ENCODE measurements around the gene APOL6. TPM values are rescaled to one million over a fixed set of nuclear protein-coding genes. Genes with fewer than 3 reads are reported as not detected.
A peak's percentile ranks its signal among the peaks of the same experiment; 100 is the strongest.
"Not testable (repeated sequence)": the region's sequence is repeated elsewhere in the genome, so short reads cannot be mapped to it uniquely, and the experiment has no call there.

APOL6 gene
- total and polyA plus RNA-seq, 2 experiments from 2014 or later = 2.7 to 19.6 TPM

- no peaks in the 10 kb centered on the region for H3K36me3 ChIP-seq (replicated peaks; ENCODE audit: insufficient read depth, low read depth)
- no peaks in the 10 kb centered on the region for H3K9me2 ChIP-seq (replicated peaks; ENCODE audit: insufficient read depth)
- peak; percentile 35 for DNase-seq (ENCODE audit: low spot score)
- H3K27ac ChIP-seq = no peak overlapping the region
- TF ChIP-seq, protein P1, sequence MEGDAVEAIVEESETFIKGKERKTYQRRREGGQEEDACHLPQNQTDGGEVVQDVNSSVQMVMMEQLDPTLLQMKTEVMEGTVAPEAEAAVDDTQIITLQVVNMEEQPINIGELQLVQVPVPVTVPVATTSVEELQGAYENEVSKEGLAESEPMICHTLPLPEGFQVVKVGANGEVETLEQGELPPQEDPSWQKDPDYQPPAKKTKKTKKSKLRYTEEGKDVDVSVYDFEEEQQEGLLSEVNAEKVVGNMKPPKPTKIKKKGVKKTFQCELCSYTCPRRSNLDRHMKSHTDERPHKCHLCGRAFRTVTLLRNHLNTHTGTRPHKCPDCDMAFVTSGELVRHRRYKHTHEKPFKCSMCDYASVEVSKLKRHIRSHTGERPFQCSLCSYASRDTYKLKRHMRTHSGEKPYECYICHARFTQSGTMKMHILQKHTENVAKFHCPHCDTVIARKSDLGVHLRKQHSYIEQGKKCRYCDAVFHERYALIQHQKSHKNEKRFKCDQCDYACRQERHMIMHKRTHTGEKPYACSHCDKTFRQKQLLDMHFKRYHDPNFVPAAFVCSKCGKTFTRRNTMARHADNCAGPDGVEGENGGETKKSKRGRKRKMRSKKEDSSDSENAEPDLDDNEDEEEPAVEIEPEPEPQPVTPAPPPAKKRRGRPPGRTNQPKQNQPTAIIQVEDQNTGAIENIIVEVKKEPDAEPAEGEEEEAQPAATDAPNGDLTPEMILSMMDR (IDR thresholded peaks at IDR 0.05; ENCODE audit: poor library complexity) = no peak
- H3K79me2 ChIP-seq = no peaks in the 10 kb centered on the region
- H3K4me3 ChIP-seq = no peak overlapping the region
- H3K4me2 ChIP-seq = no peak overlapping the region
- H3K9me3 ChIP-seq (ENCODE audit: low read depth) = no peaks in the 10 kb centered on the region
- no peaks in the 10 kb centered on the region for H4K20me1 ChIP-seq (ENCODE audit: insufficient read depth, poor library complexity, severe bottlenecking)
- 66% methylated on average over 15 of the region's 15 CpGs for WGBS (ENCODE audit: low lambda C conversion rate, missing lambda C conversion rate)
- H3K4me1 ChIP-seq (ENCODE audit: insufficient read depth) = peaks cover 10% of the 10 kb centered on the region
- H2AFZ ChIP-seq = no peak overlapping the region
- H3K27me3 ChIP-seq = no peaks in the 10 kb centered on the region
These were observed 27.5 kb upstream of the APOL6 start for GRCh38 chr22:35620624-35621251.

DNA sequence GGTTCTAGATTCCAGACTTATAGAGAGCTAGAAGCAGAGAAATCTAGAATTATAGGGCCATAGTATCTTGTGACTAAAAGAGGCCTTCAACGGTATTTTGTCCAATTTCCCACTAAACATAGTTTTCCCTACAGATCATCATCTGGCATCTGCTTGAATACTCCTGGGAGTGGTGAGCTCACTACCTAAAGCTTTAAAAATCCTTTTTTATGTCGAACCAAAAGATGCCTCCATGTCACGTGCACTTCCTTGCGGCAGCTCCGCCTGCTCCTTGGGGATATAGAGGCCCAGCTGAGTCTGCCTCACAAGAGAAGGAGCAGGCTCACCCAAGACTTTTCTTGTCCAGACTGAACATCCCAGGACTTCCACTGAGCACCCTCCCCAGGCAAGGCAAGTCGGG is 26.8 kb upstream of the APOL6 start:
- Histone ChIP-seq H3K36me3 (replicated peaks; ENCODE audit: insufficient read depth, low read depth) (no peaks in the 10 kb centered on the region), H3K79me2 (no peaks in the 10 kb centered on the region), H3K4me1 (ENCODE audit: insufficient read depth) (peaks cover 10% of the 10 kb centered on the region), H3K27ac (no peak overlapping the region), H3K9me2 (replicated peaks; ENCODE audit: insufficient read depth) (no peaks in the 10 kb centered on the region), H3K27me3 (no peaks in the 10 kb centered on the region), H2AFZ (no peak overlapping the region), H3K4me3 (no peak overlapping the region), H3K4me2 (no peak overlapping the region), H3K9me3 (ENCODE audit: low read depth) (no peaks in the 10 kb centered on the region), H4K20me1 (ENCODE audit: insufficient read depth, poor library complexity, severe bottlenecking) (no peaks in the 10 kb centered on the region)
- 94% methylated on average over 6 of the region's 6 CpGs for WGBS (ENCODE audit: low lambda C conversion rate, missing lambda C conversion rate)
- TF ChIP-seq, protein P1 (IDR thresholded peaks at IDR 0.05; ENCODE audit: poor library complexity) = no peak
- TF ChIP-seq EZH2 (IDR thresholded peaks at IDR 0.05; ENCODE audit: borderline replicate concordance) (no peak), EZH2phosphoT487 (IDR thresholded peaks at IDR 0.05; ENCODE audit: low read depth, severe bottlenecking, unreplicated experiment) (no peak)
- no peak for DNase-seq (ENCODE audit: low spot score)

- no peaks in the 10 kb centered on the region for H3K36me3 ChIP-seq (replicated peaks; ENCODE audit: insufficient read depth, low read depth)
- no peak for TF ChIP-seq EZH2phosphoT487 (IDR thresholded peaks at IDR 0.05; ENCODE audit: low read depth, severe bottlenecking, unreplicated experiment)
- H3K27ac ChIP-seq = no peak overlapping the region
- H4K20me1 ChIP-seq (ENCODE audit: insufficient read depth, poor library complexity, severe bottlenecking) = no peaks in the 10 kb centered on the region
- H2AFZ ChIP-seq = no peak overlapping the region
- H3K4me3 ChIP-seq = no peak overlapping the region
- H3K79me2 ChIP-seq = no peaks in the 10 kb centered on the region
- no peak overlapping the region for H3K4me2 ChIP-seq
- H3K9me2 ChIP-seq (replicated peaks; ENCODE audit: insufficient read depth) = no peaks in the 10 kb centered on the region
- H3K4me1 ChIP-seq (ENCODE audit: insufficient read depth) = peaks cover 10% of the 10 kb centered on the region
- H3K9me3 ChIP-seq (ENCODE audit: low read depth) = no peaks in the 10 kb centered on the region
- no peaks in the 10 kb centered on the region for H3K27me3 ChIP-seq
- peak; percentile 39 for DNase-seq (ENCODE audit: low spot score)
- 68% methylated on average over 7 of the region's 9 CpGs for WGBS (ENCODE audit: low lambda C conversion rate, missing lambda C conversion rate)
These were observed 25.9 kb upstream of the APOL6 start for GRCh38 chr22:35622191-35622913.

- not testable (repeated sequence) for DNase-seq (ENCODE audit: low spot score); H3K4me3 ChIP-seq; H2AFZ ChIP-seq; H3K27me3 ChIP-seq; H3K36me3 ChIP-seq (replicated peaks; ENCODE audit: insufficient read depth, low read depth); H3K27ac ChIP-seq; H3K4me2 ChIP-seq; H3K9me3 ChIP-seq (ENCODE audit: low read depth); H3K9me2 ChIP-seq (replicated peaks; ENCODE audit: insufficient read depth); H3K4me1 ChIP-seq (ENCODE audit: insufficient read depth); H3K79me2 ChIP-seq; H4K20me1 ChIP-seq (ENCODE audit: insufficient read depth, poor library complexity, severe bottlenecking)
- whole genome bisulfite sequencing (ENCODE audit: low lambda C conversion rate, missing lambda C conversion rate) = 88% methylated on average over 5 of the region's 5 CpGs
These were observed 24.4 kb upstream of the APOL6 start for GRCh38 chr22:35623885-35624284.
